Epithelial cell of proximal tubule (primary cell): ENCODE measurements around the gene CPLANE2. TPM values are rescaled to one million over a fixed set of nuclear protein-coding genes. Genes with fewer than 3 reads are reported as not detected.
A peak's percentile ranks its signal among the peaks of the same experiment; 100 is the strongest.
"Not testable (repeated sequence)": the region's sequence is repeated elsewhere in the genome, so short reads cannot be mapped to it uniquely, and the experiment has no call there.

Experiments used
- DNase-seq: peaks from one replicate; pipeline ENCODE4 v3.0.0-alpha.2; 2011; ENCODE audit warnings: low read depth
- H3K4me3 ChIP-seq: 2 replicates; pipeline ENCODE4 v1.5.1; 2011; ENCODE audit warnings: low read depth, mild to moderate bottlenecking, low read length
- total RNA-seq: library from RNA; depleted of rRNA; stranded (reverse); fragments of >200 nt; gene quantifications from 2 replicates; pipeline ENCODE4 v1.2.3, GENCODE V29; 2015
- TF ChIP-seq, protein P1 (sequence below): conservative IDR thresholded peaks from 2 replicates; pipeline ENCODE4 v1.5.1; 2012; ENCODE audit warnings: low read depth, mild to moderate bottlenecking, low read length

CPLANE2 gene
- total RNA-seq, 1 donor from 2014 or later = 2.5 TPM

DNA sequence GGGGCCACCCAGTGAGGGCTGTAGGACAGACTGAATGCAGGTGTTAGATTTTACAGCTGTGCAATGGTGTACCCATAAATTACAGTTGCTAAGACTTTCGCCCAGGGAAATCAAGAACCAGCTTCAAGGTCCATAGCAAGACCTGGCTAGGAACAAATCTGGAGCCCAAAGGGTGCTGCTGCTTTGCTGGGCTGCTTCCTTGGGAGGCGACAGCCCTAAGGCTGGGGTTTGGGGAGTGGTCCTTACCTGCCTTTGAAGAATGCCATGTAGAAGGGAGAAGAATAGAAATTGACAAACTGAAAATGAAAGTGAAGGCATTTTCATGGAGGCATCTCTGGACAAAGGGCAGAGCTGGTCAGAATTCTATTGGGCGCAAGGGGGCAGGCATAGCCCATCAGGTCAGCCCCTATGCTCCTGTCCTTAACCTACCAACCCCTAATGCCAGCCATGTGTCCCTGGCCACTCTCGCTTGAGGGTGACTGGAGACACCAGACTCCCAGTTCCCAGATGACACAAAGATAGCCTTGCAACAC is 16.9 kb downstream of the CPLANE2 start:
- H3K4me3 ChIP-seq = no peak overlapping the region
- DNase-seq = no peak
- TF ChIP-seq, protein P1, sequence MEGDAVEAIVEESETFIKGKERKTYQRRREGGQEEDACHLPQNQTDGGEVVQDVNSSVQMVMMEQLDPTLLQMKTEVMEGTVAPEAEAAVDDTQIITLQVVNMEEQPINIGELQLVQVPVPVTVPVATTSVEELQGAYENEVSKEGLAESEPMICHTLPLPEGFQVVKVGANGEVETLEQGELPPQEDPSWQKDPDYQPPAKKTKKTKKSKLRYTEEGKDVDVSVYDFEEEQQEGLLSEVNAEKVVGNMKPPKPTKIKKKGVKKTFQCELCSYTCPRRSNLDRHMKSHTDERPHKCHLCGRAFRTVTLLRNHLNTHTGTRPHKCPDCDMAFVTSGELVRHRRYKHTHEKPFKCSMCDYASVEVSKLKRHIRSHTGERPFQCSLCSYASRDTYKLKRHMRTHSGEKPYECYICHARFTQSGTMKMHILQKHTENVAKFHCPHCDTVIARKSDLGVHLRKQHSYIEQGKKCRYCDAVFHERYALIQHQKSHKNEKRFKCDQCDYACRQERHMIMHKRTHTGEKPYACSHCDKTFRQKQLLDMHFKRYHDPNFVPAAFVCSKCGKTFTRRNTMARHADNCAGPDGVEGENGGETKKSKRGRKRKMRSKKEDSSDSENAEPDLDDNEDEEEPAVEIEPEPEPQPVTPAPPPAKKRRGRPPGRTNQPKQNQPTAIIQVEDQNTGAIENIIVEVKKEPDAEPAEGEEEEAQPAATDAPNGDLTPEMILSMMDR = no peak

DNA sequence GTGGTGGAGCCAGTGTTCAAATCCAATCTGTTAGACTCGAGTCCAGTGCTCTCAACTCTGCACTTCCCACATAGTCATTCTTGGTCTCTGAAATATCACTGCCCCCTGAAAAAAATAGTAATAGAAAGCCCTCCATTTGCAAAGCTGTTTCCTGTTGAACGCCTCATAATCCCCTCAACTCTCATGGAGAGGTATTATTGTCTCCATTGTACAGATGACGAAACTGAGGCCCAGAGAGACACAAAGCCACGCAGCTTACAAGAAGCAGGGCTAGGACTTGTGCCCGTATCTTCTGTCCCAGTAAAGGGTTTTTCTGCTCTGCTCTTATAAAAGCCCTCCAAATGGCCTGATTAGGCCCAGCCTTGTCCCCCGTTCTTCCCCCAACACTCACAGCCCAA is 18.3 kb downstream of the CPLANE2 start:
- DNase-seq = no peak
- TF ChIP-seq, protein P1 = no peak
- no peak overlapping the region for H3K4me3 ChIP-seq

DNA sequence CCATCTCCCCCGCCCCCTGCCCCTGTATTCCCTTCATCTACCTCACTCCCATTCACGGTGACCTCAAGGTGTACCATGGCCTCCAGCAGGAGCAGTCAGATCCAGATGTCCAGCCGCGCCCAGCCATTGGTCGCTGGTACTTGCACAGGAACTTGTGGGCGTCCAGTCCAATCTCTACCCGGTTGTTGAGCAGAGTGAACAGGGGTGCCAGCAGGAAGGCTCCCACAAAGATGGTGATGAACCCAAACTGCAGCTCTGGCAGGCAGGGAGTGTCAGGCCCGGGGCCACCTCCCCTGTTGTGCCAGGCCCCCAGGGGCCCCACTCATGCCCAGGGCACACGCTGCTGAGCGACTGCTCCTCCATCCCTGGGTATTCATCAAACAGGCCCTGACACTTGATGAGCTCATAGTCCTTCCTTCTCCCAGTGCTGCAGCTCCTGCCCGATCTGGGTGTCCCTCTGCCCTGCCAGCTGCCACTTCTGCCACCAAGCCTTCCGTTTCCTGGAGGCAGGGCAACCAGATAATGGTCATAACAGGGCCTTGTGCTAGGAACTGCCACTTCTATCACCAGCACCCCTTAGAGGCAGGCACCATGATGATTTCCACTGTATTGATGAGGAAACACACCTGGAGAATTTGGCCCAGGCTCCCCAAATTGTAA is 18.8 kb downstream of the CPLANE2 start:
- TF ChIP-seq, protein P1 = no peak
- DNase-seq = no peak
- H3K4me3 ChIP-seq = no peak overlapping the region

DNA sequence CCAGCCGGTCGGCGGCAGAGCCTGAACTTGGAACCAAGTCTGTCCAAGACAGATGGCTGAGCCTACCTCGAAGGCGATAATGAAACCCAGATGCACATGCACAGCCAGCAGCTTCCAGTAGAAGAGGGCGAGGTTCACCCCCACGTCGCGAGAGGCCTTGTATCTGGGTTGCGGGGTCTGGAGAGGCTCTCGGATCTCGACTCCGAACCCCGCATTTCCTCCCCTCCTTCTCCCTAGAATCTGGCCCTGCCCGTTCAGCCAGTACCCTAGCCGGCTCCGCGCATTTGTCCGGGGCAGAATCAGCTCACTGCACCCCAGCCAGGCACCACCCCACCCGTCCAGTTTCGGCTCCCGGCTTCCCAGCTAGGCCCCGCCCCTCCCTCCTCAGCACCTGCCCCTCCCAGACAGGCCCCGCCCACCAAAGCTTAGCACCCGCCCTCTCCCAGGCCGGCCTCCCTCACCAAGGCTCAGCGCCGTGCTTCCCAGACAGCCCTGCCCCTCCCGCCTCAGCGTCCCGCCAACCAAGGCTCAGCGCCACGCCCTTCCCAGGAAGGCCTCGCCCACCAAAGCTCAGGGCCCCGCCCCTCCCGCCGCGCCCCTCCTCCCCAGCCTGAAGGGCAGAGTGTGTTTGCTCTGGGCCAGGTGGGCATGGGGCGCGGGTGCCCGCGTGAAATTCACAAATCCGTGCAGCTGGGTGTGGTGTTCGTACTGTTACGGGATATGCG is 19.8 kb downstream of the CPLANE2 start:
- peak overlapping the region; percentile 58 for H3K4me3 ChIP-seq
- DNase-seq = peak; percentile 57
- TF ChIP-seq, protein P1 = no peak

DNA sequence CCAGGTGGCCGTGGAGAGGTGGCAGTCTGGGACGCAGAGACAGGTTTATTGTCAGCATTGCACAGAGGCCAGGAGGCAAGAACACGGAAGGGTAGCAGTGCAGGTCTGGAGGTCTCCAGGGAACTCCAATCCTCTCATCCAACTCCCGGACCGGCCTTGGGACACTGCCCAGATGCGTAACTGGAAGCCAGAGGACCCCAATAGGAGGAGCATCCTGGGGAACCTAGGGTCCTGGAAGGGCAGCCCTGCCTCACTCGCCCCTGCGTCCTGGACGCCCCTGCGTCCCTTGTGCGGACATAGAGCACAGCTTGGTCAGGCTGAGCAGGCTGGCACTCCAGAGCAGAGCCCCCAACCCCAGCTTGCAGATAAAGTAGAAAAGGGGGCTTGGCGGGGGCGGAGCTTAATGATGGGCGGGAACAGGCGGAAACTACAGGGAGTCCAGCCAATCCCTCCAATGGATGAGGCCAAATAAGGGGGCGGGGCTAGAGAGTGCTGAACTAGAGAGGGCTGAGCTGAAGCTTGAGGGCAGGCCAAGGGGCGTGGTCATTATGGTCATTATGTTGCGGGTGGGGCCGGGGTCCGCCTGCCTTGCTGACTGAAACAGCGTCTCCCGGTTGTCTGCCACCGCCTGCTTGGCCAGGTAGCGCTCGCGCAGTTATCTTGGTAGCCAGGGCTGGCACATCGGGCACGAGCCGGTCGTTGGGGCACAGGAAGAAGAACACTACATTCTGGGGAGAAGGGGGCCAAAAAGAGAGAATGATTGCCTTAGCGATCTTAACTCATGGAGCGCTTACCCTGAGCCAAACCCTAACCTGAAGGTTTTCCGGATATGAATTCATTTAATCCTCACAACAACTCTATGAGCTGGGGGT is 20.9 kb downstream of the CPLANE2 start:
- no peak for DNase-seq
- TF ChIP-seq, protein P1 = no peak
- peak overlapping the region; percentile 58 for H3K4me3 ChIP-seq

DNA sequence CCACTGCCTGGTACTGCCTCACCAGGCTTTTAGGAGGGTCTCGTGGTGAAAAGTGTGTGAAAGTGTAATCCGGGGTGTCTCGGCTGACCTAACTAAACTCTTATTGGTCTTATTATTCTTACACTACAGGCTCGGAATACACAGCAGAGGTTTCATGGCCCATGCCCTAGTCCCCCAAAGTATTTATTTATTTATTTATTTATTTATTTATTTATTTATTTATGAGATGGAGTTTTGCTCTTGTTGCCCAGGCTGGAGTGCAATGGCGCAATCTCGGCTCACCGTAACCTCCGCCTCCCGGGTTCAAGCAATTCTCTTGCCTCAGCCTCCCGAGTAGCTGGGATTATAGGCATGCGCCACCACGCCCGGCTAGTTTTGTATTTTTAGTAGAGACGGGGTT is 21.7 kb downstream of the CPLANE2 start:
- not testable (repeated sequence) for H3K4me3 ChIP-seq, DNase-seq

DNA sequence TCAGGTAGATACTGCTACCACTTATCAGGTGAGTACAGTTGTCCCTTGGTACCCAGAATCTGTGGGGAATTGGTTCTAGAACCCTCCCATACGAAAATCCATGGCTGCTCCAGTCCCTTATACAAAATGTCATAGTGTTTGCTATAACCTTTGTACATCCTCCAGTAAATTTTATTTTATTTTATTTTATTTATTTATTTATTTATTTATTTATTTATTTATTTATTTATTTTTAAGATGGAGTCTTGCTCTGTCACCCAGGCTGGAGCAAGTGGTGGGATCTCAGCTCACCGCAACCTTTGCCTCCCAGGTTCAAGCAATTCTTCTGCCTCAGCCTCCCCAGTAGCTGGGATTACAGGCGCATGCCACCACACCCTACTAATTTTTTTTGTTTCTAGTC is 23.4 kb downstream of the CPLANE2 start:
- H3K4me3 ChIP-seq, DNase-seq: not testable (repeated sequence)
